ENCODE measurements around the gene DGKA. TPM values are rescaled to one million over a fixed set of nuclear protein-coding genes. Genes with fewer than 3 reads are reported as not detected.

DGKA gene
- total RNA-seq, 4 donors from 2014 or later, result 95.7 to 209 (median 159) TPM

- 13 to 26% methylated on average over 2 to 12 of the region's 18 CpGs for WGBS, 2 donors
- peak overlapping the region; percentile 70 to 100 (median 88) for H3K27ac ChIP-seq
- peak overlapping the region in 3 of 4 donors; percentile 13 to 47 (median 14) for H3K4me3 ChIP-seq
- H3K9me3 ChIP-seq, result no peaks in the 10 kb centered on the region
- H3K27me3 ChIP-seq, result no peaks in the 10 kb centered on the region
- peak; percentile 85 to 92 (median 90) for TF ChIP-seq CTCF (IDR thresholded peaks at IDR 0.05)
- TF ChIP-seq POLR2A (IDR thresholded peaks at IDR 0.05), result peak in 1 of 4 donors; percentile 11
- H3K36me3 ChIP-seq, result peaks cover 17 to 97% (median 51%) of the 10 kb centered on the region in 3 donors
- H3K4me1 ChIP-seq, result peaks cover 7 to 64% (median 19%) of the 10 kb centered on the region in 3 donors
- no peak for DNase-seq
- intact Hi-C loops (cut with DNase I), result loop anchor here (5.0 kb wide), 1 partner anchor 198 kb away; the partner anchor contains the start of gene GDF11
These were observed 9.2 kb downstream of the DGKA start for GRCh38 chr12:55940065-55940732.

- H3K9me3 ChIP-seq, result no peaks in the 10 kb centered on the region
- WGBS, 2 donors, result 71 to 81% methylated on average over 3 to 4 of the region's 4 CpGs
- H3K36me3 ChIP-seq, result peaks cover 17 to 97% (median 58%) of the 10 kb centered on the region in 3 donors
- no peaks in the 10 kb centered on the region for H3K27me3 ChIP-seq
- intact Hi-C loops (cut with DNase I), result loop anchor here (5.0 kb wide), 1 partner anchor 200 kb away; the partner anchor contains the start of gene GDF11
- no peak for TF ChIP-seq CTCF (IDR thresholded peaks at IDR 0.05)
- TF ChIP-seq POLR2A (IDR thresholded peaks at IDR 0.05), result no peak
- peak overlapping the region in 1 of 4 donors; percentile 7 for H3K27ac ChIP-seq
- peaks cover 7 to 45% (median 19%) of the 10 kb centered on the region in 3 donors for H3K4me1 ChIP-seq
- no peak for DNase-seq
- no peak overlapping the region for H3K4me3 ChIP-seq
These were observed 11.1 kb downstream of the DGKA start for GRCh38 chr12:55942055-55942454.

GRCh38 chr12:55942577-55943136, 11.7 kb downstream of the DGKA start:
- H3K9me3 ChIP-seq, result no peaks in the 10 kb centered on the region
- H3K36me3 ChIP-seq, result peaks cover 17 to 97% (median 59%) of the 10 kb centered on the region in 3 donors
- no peak overlapping the region for H3K4me3 ChIP-seq
- no peak overlapping the region for H3K27ac ChIP-seq
- TF ChIP-seq CTCF (IDR thresholded peaks at IDR 0.05) (no peak), POLR2A (IDR thresholded peaks at IDR 0.05) (no peak)
- intact Hi-C loops (cut with DNase I), result loop anchor here (5.0 kb wide), 1 partner anchor 200 kb away; the partner anchor contains the start of gene GDF11
- no peak for DNase-seq
- peaks cover 7 to 39% (median 19%) of the 10 kb centered on the region in 3 donors for H3K4me1 ChIP-seq
- no peaks in the 10 kb centered on the region for H3K27me3 ChIP-seq
- WGBS, 2 donors, result 91 to 100% methylated on average over 1 of the region's 1 CpG

- Histone ChIP-seq H3K9me3 (no peaks in the 10 kb centered on the region), H3K4me1 (peaks cover 0 to under 1% (median 0%) of the 10 kb centered on the region in 3 donors), H3K4me3 (no peak overlapping the region), H3K36me3 (peaks cover 12 to 100% (median 61%) of the 10 kb centered on the region in 3 donors), H3K27me3 (no peaks in the 10 kb centered on the region), H3K27ac (no peak overlapping the region)
- no peak for DNase-seq
- intact Hi-C loops (cut with DNase I), result no loop called here
- no peak for TF ChIP-seq POLR2A (IDR thresholded peaks at IDR 0.05)
- no peak for TF ChIP-seq CTCF (IDR thresholded peaks at IDR 0.05)
- 70 to 77% methylated on average over 4 to 6 of the region's 6 CpGs for WGBS, 2 donors
These were observed 15.6 kb downstream of the DGKA start for GRCh38 chr12:55946553-55946952.

GRCh38 chr12:55955344-55955743, 24.4 kb downstream of the DGKA start:
- peak overlapping the region in 3 of 4 donors; percentile 57 to 77 (median 57) for H3K27ac ChIP-seq
- TF ChIP-seq CTCF (IDR thresholded peaks at IDR 0.05) (no peak), POLR2A (IDR thresholded peaks at IDR 0.05) (no peak)
- no peaks in the 10 kb centered on the region for H3K9me3 ChIP-seq
- H3K4me3 ChIP-seq, result no peak overlapping the region
- H3K4me1 ChIP-seq, result peaks cover 12 to 46% (median 13%) of the 10 kb centered on the region in 3 donors
- H3K36me3 ChIP-seq, result peaks cover 17 to 52% (median 27%) of the 10 kb centered on the region in 3 donors
- intact Hi-C loops (cut with DNase I), result no loop called here
- DNase-seq, result no peak
- no peaks in the 10 kb centered on the region for H3K27me3 ChIP-seq
- WGBS, 2 donors, result 67 to 83% methylated on average over 1 of the region's 4 CpGs
